GM19467 (cell line): Measurements from ENCODE around the gene SMARCA4.

Source experiments
- ATAC-seq: cut with Tn5 transposase; IDR thresholded peaks from one replicate; pipeline ENCODE4 v1.9.1; 2021; ENCODE audit warnings: mild to moderate bottlenecking, moderate library complexity; ENCODE audit not compliant: unreplicated experiment

The SMARCA4 gene

DNA sequence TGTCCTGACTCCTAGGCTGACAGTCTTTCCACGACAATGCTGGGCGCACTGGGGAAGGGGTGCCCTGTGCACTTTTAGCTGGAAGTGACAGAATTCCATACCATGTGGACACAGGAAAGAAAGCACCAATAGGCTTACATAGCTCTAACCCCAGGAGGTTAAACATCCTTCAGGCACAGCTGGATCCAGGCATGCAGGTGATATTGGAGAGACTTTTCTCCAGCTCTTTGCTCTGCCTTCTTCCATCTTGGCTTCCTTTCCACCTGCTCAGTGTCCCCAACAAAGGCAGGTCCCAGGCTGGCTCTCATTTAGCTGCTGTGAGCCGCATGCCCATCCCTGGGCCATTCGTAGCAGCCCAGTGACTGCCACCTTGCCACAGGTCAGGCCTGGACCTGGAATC, 67.3 kb downstream of the SMARCA4 start:
- no peak for ATAC-seq

DNA sequence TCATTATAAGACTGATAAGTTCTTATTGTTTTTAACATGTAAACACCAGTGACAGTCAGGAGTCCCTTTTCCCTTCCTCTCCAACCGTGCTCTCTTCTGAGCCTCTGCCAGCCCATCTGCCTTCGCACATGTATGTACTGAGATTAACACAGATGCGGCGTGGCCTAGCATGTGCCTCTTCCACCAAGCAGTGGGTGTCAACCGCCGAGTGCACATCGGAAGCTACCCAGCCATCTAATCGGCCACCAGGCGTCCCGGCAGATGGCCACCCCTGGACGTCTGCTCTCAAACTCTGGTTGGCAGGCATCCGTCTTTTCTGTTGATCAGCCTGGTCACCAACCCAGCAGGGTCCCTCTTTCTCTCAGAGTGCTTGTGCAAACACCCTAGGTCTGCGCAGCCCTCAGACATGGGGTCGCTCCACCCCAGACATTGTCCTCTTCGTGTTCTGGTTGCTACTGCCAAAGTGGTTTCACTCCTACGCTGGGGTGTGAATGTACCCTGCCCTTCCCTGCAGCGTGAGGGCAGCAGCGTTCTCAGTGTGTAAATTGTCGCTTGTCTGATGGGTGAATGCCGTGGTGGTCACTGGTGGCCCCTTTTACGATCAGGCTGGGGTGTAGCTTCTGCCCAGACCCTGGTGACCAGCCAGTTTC, 70.7 kb downstream of the SMARCA4 start:
- no peak for ATAC-seq

DNA sequence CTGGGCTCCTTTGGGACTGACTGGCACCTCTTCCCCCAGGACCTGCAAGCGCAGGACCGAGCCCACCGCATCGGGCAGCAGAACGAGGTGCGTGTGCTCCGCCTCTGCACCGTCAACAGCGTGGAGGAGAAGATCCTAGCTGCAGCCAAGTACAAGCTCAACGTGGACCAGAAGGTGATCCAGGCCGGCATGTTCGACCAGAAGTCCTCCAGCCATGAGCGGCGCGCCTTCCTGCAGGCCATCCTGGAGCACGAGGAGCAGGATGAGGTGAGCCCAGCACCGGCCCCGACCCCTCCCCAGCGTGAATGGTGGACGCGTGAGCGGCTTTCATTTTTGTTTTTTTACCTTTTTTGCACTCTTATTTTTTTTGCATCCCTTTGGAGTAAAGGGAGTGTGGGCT, 72.4 kb downstream of the SMARCA4 start:
- ATAC-seq = no peak

DNA sequence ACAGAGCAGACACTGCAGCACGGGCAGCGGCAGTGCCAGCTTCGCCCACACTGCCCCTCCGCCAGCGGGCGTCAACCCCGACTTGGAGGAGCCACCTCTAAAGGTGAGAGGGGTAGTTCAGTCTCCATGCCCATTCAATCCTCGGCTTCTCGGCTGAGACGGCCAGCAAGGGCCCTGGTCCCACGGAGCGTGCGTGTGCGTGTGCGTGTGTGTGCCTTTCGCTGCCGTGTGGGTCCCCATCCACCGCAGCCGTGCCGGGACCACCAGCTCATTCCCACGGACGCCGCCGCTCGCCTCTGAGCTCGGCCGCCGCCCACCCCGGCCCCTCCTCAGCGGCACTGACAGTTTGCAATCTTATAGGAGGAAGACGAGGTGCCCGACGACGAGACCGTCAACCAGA, 72.9 kb downstream of the SMARCA4 start:
- ATAC-seq = no peak

DNA sequence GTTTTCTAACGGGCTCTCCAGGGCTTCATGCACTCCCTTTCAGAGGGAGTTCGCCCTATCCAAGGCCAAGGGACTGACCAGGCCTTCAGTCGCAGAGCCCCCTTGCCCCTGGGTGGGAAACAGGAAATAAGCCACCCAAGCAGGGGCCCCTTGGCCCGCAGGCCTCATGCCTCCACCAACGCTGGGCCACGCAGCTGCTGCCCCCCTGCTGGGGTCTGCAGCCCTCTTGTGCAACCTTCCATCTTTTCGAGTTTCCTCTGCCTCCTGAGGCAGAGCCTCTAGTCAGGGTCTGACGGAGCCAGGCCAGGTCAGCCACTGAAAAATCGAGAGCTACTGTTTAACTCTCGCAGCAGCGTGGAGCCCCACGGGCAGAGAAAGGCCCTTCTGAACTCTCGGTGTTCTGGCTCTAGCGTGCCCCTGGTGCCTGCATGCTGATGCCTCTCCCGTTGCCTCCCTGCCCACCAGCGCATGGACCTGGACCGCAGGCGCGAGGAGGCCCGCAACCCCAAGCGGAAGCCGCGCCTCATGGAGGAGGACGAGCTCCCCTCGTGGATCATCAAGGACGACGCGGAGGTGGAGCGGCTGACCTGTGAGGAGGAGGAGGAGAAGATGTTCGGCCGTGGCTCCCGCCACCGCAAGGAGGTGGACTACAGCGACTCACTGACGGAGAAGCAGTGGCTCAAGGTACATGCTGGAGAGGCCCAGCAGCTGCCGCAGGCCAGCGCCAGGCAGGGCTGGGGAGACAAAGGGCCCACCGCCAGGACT, 73.8 kb downstream of the SMARCA4 start:
- no peak for ATAC-seq

DNA sequence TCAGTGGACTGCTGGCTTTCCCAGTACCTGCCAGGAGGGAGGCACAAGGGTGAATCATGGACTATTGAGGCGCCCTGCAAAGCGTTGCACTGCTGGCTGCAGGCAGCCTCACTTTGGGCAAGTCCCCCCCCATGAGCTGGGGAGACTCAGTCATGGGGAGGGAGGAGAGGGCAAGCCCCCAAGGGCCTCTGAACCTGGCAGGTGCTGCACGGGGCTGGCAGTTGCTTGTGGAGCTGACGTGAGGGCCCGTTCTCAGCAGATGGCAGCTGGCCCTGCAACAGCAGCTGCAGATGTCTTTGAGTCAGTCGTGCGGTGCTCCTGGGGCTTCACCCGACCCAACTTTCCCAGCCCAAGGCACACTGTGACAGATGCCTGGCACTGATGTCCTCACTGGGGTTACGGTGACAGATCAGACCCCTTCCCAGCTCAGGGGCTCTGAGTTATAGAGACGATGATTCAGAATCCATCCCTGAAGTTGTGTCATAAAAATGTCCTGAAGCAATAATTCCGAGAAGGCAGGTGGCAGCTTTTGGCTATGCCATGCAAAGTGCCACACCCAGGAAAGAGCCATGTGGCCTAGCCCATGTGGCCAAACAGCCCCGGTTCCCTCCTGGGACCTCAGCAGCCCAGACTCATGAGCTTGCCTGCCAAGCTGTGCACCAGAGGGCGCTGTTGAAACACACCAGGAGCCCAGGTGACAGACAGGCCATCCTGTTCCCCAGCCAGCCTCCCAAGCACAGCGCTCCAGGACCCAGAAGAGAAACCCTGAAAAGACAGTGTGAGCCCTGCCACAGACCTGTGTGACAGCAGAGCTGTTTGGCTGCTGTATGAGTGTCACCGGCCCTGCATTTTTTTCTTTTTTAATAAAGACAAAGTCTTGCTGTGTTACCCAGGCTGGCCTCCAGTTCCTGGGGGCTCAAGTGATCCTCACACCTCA, 74.9 kb downstream of the SMARCA4 start:
- peak; percentile 78 for ATAC-seq

DNA sequence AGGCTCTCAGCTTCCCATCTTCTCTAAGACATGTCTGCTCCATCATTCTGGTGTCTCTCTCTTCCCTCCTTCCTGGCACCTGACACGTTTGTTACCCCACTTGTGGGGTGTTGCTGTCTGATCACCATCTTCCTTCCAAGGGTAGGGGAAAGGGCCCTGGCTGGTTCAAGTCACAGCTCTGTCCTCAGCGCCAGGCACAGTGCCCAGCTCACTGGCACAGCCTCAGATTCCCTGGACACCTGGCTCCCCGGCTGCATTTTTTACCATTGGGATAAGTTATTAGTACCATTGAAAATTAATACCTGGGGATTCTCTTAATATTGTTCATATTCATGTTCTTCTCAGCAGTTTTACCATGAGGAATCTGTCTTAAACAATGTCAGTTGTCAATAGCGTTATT, 77.7 kb downstream of the SMARCA4 start:
- no peak for ATAC-seq

DNA sequence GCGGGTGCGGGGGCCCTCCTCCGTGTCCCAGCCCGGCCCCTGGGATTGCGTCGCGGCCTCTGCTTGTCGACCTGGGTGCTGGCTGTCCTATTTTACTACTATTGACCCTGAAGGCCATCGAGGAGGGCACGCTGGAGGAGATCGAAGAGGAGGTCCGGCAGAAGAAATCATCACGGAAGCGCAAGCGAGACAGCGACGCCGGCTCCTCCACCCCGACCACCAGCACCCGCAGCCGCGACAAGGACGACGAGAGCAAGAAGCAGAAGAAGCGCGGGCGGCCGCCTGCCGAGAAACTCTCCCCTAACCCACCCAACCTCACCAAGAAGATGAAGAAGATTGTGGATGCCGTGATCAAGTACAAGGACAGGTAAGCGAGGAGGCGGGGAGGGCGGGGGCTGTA, 80.4 kb downstream of the SMARCA4 start:
- ATAC-seq = no peak

DNA sequence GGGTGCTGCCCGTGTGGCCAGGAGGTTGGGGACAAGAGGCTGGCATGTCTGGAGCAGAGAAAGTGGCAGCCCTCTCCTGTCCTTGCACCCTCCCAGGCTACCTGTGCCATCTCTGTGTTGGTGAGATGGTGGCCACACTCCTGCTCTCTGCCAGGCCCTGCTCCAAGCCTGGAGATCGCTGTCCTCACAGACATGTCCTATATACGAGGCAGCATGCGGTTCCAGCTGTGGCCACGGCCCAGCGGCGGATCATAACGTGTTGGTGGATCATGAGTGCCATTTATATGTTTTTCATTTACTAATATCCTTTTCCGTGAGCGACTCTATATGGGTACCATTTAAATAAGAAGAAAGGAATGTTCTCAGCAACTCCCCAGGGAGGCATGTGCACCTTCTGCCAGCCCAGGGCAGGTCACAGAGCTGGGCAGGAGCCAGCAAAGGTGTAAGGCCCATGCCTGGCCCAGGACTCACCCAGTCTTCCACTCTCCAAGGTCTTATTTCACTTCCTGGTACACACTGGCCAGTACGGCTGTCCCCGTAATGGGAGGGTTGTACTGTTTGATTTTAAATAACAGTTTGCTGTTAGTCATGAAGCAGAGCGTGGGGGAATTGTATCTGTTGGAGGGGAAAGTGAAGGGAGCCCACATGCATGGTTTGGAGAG, 81.3 kb downstream of the SMARCA4 start:
- no peak for ATAC-seq

DNA sequence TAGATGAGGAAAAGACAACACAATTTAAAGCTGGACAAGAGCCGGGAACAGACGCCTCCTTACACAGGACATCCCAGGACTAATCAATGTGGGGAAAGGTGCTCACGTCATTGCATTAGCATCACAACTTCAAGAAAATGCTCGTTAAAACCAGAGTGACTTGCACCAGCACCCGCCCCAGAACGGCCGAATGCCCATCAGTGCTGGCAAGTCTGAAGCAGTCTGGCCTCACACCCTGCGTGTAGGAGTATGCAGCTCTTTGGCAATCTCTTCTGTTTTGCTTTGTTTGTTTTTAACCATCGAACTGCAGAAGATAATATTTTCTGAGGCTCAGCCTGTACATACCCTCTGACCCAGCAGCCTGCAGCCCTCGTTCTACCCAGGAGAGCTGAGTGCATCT, 83.6 kb downstream of the SMARCA4 start:
- ATAC-seq = no peak

DNA sequence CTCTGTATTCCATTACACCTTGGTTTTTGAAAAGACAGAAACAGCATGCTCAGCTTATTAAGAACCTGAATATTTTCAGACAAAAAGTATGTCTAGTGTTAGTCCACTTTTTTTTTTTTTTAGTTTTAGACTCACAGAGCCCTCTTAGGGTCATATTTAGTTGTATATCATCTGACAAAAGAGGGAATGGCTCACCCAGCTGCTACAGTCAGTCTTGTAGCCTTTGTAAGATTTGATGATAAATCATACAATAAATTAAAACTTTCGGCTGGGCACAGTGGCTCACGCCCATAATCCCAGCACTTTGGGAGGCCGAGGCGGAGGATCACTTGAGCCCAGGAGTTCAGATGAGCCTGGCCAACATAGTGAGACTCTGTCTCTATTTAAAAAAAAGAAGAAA, 84.7 kb downstream of the SMARCA4 start:
- no peak for ATAC-seq

DNA sequence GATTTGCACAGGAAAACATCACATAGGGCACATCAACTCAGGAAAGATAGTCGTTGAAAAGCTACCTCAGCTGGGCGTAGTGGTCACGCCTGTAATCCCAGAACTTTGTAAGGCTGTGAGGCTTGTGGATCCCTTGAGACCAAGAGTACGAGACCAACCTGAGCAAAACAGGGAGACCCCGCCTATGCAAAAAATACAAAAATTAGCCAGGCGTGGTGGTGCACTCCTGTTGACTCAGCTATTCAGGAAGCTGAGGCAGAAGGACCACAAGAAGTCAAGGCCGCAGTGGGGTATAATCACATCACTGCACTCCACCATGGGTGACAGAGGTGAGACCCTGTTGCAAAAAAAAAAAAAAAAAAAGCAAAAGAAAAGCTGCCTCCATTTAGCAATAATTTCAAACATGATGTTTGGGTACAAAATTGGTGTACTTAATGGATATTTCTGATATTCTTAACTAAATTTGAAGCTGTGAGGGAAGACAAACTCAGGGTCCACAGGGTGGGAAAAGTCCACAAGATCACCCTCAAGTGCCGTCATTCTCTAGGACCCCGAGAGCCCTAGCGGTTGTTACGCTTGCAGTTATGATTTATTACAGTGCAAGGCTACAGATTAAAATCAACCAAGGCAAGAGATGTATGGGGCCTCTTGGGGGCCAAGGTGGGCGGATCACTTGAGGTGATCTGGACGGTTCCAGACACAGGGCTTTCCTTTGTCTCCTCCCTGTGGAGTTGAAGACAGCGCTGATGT, 86.0 kb downstream of the SMARCA4 start:
- no peak for ATAC-seq

DNA sequence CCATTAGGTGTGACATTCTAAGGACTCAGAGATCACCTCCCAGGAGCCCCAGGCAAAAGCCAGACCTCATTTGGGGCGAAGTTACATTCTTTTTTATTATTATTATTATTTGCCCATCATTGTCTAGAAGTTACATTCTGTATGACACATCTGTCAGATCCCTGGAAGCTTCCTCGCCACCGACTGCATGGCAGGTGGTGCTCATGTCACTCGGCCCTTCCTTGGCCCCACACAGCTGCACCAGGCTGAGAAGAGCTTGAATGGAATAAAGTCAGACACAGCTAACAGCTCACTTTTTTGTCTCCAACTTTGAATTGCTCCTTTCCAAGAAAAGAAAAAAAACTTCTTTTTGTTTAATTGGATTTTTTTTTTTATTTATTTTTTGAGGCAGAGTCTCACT, 87.0 kb downstream of the SMARCA4 start:
- no peak for ATAC-seq

DNA sequence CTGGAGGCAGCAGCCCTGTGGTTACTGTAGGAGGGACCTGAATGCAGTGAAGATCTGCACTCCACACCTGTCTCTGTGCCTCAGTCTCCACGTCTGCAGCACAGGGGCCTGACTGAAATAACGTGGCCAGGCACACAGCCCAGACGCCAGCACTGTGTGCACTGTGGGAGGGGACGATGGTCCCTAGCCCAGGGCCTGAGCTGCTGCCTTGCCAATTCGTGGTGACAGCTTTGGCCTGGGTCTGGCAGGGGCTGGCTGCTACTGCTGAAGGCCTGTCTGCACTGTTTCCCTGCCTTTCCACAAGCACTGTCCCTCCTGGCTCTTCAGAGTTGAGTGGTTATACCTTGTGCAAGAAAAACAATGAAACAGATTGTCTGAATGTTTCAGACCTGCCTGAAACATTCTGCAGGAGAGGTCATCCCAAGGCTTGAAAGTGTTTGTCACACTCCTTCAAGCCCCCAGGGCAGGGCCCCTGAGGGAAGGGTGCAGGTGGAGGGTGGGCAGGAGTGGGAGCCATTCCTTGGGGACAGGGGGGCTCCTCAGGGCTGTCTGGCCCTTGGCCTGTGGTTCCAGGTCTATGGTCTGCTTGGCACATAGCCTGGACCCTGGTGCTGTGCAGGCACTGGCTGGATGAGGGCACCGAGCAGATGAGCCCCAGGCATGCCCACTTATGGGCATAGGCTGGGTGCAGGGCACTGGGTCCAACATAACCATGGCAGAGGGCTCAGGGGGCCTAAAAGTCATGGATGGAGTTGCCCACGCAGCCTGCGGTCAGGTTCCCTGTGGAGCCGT, 89.7 kb downstream of the SMARCA4 start:
- no peak for ATAC-seq

DNA sequence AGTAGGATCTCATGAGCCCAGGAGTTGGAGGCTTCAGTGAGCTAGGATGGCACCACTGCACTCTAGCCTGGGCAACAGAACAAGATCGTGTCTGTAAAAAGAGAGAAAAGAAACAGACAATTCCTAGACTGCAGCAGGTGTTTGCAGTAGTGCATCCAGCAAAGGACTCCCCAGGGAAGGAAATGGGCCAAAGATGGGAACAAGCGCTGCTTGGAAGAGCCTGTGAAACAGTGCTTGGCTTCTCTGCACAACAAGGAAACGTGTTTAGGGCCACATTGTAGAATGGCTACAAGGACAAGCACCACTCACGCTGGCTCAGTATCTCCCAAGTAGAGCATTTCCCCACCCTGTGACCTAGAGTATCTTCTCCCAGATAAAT, 93.0 kb downstream of the SMARCA4 start:
- no peak for ATAC-seq

DNA sequence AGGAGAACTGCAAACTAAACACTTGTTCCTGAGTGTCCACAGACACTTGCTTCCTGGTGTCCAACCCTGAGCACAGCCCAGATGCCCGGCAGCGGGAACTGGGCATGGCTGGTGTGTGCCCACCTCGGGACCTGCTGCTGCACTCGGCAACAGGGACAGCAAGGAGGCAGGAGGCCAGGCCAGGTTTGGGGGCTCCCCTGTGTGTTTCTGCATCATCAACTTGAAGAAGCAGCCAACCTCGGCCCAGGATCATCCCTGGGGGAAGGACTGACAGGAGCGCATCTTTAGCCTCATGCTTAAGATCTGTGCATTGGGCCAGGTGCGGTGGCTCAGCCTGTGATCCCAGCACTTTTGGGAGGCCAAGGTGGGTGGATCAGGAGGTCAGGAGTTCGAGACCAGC, 93.4 kb downstream of the SMARCA4 start:
- no peak for ATAC-seq

DNA sequence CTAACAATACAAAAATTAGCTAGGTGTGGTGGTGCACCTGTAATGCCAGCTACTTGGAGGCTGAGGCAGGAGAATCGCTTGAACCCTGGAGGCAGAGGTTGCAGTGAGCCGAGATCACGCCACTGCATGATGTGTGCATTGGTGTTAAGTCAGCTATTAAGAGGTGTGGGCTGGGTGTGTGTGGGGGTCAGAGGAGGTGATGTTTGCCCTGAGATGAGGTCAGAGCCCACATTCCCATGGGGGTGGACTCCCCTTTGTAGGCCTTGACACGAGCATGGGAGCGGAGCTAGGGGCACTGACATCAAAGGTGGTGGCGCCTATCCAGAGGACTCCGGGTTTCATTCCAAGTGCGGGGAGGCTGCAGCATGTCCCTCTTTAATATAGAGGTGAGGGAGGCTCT, 93.8 kb downstream of the SMARCA4 start:
- no peak for ATAC-seq

DNA sequence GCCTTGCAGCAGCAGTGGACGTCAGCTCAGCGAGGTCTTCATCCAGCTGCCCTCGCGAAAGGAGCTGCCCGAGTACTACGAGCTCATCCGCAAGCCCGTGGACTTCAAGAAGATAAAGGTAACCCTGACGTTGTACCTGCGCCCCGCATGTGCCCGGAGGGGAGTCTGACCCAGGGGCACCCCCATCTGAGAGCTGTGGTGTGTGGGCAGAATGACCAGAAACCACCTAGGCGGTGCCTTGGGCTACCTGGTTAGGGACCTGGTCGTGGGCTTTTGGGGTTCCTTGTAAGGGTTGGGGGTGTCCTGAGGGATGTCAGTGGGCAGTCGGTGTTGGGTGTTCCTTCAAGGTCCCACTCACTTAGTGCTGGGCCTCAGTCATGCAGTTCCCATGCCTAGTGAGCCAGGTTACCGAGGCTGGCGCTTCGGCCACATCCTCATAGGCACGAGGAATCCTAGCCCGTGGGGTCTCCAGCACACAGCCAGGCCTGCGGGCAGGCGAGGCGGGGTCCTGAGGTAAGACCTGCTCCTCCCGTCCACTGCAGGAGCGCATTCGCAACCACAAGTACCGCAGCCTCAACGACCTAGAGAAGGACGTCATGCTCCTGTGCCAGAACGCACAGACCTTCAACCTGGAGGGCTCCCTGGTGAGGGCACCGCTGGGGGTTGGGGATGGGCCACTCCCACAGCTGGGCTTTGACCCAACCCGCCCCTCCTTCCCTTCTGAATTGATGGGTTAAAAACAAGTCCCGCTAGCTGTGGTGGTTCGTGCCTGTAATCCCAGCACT, 97.6 kb downstream of the SMARCA4 start:
- ATAC-seq = no peak
